ENCODE data around the gene CSGALNACT2.

The CSGALNACT2 gene

DNA sequence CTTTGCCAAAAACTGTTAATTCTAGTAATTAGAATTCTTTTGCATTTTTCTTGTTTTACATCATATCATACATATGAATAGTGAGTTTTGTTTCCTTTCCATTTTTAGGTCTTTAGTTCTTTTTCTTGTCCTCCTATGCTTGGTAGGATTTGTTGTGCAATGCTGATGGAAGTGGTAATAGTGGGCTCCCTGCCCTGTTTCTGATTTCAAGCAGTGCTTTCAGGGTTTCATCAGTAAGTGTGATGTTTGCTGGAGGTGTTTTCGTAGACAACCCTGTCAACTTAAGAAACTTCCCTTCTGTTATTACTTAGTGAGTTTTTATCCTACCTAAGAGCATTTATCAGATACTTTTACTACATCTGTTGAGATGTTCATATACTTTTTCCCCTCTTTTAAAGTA lies 50.5 kb downstream of the CSGALNACT2 start:
- no peak for DNase-seq

DNA sequence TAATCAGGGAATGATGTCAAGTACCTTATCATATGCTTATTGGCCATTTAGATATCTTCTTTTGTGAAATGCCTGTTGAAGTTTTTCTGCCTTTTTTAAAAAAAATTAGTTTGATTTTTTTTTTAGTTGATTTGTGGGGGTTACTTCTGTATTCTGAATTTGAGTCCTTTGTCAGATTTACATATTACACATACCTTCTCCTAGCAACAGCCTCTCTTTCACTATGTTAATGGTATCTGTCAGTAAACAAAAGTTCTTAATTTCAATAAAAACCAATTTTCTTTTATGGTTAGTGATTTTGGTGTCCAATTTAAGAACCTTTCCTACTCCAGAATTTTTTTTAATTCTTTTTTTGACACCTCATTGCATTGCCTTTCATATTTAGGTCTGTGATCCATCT lies 52.0 kb downstream of the CSGALNACT2 start:
- DNase-seq: no peak

- no peak for DNase-seq
These were observed 52.5 kb downstream of the CSGALNACT2 start for GRCh38 chr10:43190775-43191174.

GRCh38 chr10:43192884-43193283 lies 54.6 kb downstream of the CSGALNACT2 start:
- no peak for DNase-seq

- no peak for DNase-seq
These were observed 55.3 kb downstream of the CSGALNACT2 start for GRCh38 chr10:43193496-43194080.

DNA sequence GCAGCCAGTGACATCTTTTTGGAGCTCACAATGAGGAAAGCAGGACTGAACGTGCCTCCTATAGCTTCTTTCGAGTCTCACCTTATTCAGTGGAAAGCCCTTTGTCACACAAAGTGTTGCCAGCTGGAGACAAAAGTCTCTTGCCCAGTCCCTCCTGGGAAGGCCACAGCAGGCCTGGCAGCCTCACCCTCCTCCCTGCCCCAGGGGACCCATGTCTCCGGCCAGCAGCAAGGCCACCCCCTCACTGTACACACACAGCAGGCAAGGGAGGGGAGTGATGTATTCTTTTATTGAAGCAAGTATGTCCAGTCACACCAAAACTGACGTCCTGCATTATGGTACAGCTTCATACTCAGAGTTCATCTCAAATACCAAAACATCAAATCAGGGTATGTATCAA lies 56.0 kb downstream of the CSGALNACT2 start:
- DNase-seq: no peak

DNA sequence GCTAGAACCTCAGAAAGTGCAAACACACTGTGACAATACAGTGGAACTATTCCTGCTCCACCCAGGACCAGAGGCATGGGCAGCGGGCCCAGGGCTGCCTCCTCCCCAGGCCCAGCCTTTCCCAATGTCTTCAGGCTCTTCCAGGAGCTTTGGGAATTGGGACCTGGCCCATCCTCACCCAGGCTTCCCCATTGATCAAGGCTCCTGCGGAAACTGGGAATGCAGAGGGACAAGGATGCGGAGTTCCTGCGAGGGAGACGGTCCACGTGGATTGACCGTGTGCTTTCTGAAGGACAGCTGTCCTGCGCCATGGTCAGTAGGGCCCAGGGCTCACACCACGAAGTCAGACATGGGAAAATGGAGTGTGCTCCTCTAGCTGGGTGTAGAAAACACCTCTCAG lies 56.6 kb downstream of the CSGALNACT2 start:
- DNase-seq: no peak

GRCh38 chr10:43195557-43195956 lies 57.3 kb downstream of the CSGALNACT2 start:
- DNase-seq: no peak

DNA sequence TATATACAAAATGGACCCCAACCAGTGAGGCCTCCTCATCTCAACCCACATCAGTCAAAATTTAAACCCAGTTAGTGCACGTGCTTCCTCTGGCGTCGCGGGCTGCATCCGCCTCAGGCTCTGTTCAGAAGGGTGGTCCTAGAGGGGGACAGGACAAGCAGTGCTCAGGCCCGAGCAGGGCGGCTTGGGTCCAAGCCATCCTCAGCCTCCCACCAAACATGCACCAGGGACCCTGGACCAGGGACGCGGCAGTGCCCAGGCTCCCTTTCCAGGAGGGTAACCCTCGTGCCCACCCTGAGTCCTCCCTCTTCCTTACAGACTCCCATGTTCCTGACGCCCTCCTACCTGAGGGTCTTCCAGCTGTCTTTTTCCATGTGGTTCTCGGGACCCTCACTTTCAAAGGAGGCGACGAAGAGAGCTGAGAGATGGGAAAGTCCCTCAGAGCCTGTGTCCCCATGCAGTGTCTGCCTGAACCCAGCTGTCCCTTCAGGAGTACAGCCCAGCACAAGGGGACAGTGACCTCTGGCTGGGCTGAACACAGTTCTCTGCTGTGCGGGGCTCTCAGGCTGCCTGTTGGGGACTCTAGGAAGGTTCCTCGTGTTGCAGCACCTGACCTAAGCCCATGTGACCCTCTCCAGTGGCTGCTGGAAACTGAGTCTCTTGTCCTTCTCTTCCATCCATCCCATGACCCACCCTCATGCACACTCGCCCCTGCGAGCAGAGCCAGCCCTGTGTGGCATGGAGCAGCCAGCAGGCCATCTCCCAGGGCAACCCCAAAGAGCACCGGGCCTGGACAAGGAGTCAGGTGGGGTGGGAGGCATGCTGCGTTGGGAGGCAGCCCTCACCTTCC lies 58.1 kb downstream of the CSGALNACT2 start:
- no peak for DNase-seq

- no peak for DNase-seq
These were observed 59.0 kb downstream of the CSGALNACT2 start for GRCh38 chr10:43196981-43197833.

DNA sequence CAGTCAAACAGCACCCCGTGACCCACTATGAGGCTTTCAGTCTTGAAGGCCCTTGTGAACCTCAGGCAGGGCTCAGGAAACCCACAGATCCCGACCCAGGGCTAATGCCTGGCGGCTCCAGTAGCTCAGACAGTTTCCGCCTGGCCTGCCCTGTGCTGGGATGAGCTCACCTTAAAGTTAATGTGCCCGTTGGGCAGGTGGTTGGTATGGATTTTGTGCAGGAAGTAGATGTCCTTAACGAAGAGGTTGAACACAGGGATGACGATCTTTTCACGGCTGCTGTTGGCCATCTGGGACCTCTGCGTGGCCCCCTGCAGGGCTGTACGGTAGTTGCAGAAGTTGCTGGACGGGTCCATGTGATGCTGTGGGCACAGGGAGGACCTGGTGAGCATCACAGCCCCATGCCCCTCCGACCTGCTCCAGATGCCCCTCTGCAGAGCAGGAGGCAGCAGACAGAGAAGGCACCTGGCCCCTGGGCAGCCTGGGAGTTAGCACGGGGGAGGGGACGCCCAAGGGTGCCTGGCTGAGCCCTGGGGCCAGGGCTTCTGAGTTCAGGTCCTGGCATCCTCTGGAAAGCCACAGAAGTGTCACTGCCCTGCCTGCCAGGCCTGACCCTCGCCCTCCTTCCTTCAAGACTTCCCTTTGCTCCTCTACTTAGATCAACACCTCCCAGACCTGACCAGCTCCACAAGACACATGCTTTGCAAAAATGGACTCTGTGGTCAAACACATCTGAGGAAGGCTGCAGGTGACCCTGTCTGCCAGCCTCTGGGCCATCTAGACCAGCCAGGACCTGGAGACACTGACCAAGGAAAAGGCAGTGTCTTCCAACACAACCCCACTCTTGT lies 59.8 kb downstream of the CSGALNACT2 start:
- no peak for DNase-seq

GRCh38 chr10:43198682-43199005 lies 60.4 kb downstream of the CSGALNACT2 start:
- DNase-seq: no peak

- DNase-seq: no peak
These were observed 60.9 kb downstream of the CSGALNACT2 start for GRCh38 chr10:43199088-43199683.

DNA sequence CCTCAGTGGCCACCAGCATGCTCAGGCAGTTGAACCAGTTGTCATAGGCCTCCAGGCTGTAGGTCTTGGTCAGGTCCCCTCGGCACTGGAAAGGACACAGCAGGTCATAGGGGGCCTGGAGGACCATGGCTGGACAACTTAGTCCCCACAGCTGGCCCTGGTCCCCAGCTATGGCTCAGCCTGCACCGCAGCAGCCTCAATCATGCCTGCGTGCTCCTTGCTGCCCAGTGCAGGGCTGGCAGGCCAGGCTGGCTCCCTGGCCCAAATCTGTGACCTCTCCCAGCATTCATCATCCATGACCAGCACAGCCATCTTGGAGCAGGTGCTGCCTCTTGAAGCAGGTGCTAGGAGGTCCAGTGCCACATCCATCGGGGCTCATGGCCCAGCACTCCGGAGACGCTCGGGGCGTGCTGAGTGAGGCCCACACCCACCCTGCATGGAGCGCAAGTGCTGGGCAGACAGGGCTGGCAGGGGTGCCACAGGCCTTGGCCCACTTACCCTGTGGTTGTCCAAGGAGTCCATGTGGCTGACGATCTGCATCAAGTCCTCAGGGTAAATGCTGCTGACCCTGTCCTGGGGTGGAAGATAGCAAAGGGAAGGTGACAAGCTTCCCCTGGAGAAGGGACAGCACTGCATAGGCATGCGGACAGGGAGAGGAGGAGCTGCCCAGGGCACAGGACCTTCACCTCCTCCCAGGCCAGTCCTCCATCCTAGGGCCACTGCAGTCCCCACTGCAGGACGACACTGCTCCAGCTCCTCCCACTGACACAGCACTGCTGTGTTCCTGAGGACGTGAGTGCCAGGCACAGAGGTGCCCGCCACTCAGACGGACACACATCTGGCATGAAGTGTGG lies 61.7 kb downstream of the CSGALNACT2 start:
- peak; percentile 26 for DNase-seq

DNA sequence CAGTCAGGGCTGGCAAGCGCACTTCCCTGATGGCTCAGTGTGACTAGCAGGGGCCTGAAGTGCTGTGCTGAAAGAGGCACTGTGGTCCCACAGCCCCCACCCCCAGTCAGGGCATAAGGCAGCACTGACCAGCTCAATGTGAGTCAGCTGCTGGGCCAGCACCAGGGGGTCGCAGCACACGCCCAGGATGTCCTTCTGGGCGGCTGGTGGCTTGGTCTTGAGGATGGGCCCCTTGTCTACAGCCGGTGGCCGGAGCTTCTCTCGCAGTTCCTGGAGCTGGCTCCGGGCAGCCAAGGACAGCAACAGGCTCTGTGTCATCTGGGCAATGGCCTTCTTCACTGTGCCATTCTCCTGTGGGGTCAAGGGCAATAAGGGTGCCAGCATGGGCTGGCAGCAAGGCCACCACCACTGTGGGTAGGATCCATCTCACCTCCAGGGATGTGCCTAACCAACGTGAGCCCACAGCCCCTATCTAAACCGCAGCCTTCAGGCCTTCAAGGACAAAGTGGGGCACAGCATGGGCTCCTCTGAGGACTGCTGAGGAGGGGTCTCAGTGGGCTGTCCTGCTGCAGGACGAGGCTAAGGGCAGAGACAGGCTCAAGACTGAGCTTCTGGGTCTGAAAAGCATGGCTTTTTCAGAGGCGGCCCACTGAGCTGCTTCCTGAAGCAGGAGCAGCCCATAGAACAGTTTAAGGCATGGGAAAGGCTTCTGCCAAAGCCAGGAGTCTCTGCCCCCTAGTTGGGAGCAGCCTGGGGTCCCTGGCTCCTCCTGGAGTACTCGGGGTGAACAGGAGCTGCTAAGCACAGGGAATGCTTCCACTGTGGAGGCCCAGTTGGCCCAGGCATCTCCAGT lies 62.5 kb downstream of the CSGALNACT2 start:
- peak; percentile 21 for DNase-seq

DNA sequence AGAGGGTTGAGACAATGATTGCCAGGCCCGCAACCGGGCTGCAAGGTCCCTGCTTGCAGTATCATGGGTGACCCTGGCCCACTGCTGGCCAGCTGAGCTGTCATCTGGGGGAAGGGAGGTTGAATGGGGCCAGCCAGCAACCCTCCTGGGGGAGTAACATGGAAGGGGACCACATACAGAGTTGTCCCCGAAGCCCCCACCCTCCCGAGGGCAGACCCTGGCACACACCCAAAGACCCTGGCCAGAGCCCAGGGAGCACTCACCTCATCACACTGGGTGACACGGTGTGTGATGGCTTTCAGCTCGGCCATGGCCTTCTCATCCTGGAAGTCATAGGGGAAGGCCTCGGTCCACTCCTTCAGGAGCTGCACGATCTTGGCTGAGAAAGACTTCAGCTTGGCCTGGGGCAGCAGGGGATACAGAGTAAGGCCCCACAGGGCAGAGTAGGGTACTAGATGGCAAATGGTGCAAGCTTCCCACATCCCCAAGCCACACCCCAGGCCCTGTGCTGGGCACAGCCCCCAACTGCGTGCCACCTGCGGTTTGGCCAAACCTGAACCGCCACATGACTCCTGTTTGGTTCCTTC lies 63.4 kb downstream of the CSGALNACT2 start:
- DNase-seq: peak; percentile 29

DNA sequence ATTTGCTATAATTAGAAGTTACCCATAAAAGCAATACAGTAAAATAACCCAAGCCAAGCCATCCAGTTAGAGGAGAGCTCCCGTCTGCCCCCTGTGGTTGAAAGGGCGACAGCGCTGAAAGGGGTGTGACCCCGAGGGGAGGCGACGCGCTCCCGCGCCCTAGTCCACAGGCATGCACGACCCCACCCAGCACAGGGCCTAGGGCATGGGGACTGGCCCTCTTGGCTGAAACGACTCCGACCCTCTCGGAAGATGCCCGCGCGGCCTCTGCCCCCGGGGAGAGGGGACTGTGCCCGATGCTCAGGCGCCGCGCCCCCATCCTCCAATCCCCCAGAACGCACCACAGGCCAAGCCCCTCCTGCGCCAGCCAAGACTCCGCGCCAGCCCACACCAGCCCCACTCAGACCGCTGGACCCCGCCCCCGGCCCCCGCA lies 64.0 kb downstream of the CSGALNACT2 start:
- DNase-seq: peak; percentile 52

GRCh38 chr10:43202657-43203447 lies 64.6 kb downstream of the CSGALNACT2 start:
- peak; percentile 52 for DNase-seq

- DNase-seq: peak; percentile 45
These were observed 65.3 kb downstream of the CSGALNACT2 start for GRCh38 chr10:43203448-43204041.
